Measurements from ENCODE around the gene ACOX2.

ACOX2 gene

GRCh38 chr3:58471025-58471887 is 65.7 kb downstream of the ACOX2 start:
- peak; percentile 90 for ATAC-seq
- TF ChIP-seq CSDC2 (CRISPR knock-in tag; IDR thresholded peaks at IDR 0.05), result no peak
- no peak for TF ChIP-seq ZNF565 (CRISPR knock-in tag; conservative IDR thresholded peaks at IDR 0.05; ENCODE audit: low read depth)
- no peak for TF ChIP-seq ZFP3 (CRISPR knock-in tag; IDR thresholded peaks at IDR 0.05)

GRCh38 chr3:58470363-58471024 is 66.5 kb downstream of the ACOX2 start:
- peak; percentile 32; the same call in 2 of the 3 replicates for ATAC-seq
- no peak for TF ChIP-seq ZNF70 (CRISPR knock-in tag; IDR thresholded peaks at IDR 0.05)
- no peak for TF ChIP-seq ZFP3 (CRISPR knock-in tag; IDR thresholded peaks at IDR 0.05)
- no peak for TF ChIP-seq CSRNP3 (CRISPR knock-in tag; IDR thresholded peaks at IDR 0.05)
- no peak for TF ChIP-seq GLIS3 (CRISPR knock-in tag; IDR thresholded peaks at IDR 0.05)
- no peak for TF ChIP-seq TSHZ2 (CRISPR knock-in tag; IDR thresholded peaks at IDR 0.05)
- TF ChIP-seq ISL1 (CRISPR knock-in tag; IDR thresholded peaks at IDR 0.05), result no peak
- TF ChIP-seq OSR1 (CRISPR knock-in tag; IDR thresholded peaks at IDR 0.05), result no peak
- TF ChIP-seq ZNF8 (CRISPR knock-in tag; IDR thresholded peaks at IDR 0.05), result no peak
- TF ChIP-seq ZNF565 (CRISPR knock-in tag; conservative IDR thresholded peaks at IDR 0.05; ENCODE audit: low read depth), result no peak
- no peak for TF ChIP-seq TOX (CRISPR knock-in tag; IDR thresholded peaks at IDR 0.05; ENCODE audit: borderline replicate concordance)

- no peak for ATAC-seq
- TF ChIP-seq PPARA (CRISPR knock-in tag; IDR thresholded peaks at IDR 0.05; ENCODE audit: borderline replicate concordance) (no peak), ZC3H10 (CRISPR knock-in tag; IDR thresholded peaks at IDR 0.05) (peak; percentile 46; the same call in 1 of the 2 replicates)
Observed at GRCh38 chr3:58469096-58469495, 67.9 kb downstream of the ACOX2 start.

GRCh38 chr3:58466899-58467563 is 70.0 kb downstream of the ACOX2 start:
- no peak for TF ChIP-seq TSHZ2 (CRISPR knock-in tag; IDR thresholded peaks at IDR 0.05)
- no peak for TF ChIP-seq OSR1 (CRISPR knock-in tag; IDR thresholded peaks at IDR 0.05)
- TF ChIP-seq TCF4 (CRISPR knock-in tag; IDR thresholded peaks at IDR 0.05; ENCODE audit: borderline replicate concordance), result no peak
- TF ChIP-seq SNAI2 (CRISPR knock-in tag; IDR thresholded peaks at IDR 0.05), result no peak
- TF ChIP-seq ARNTL (CRISPR knock-in tag; IDR thresholded peaks at IDR 0.05; ENCODE audit: borderline replicate concordance, low read depth), result no peak
- no peak for TF ChIP-seq TOX (CRISPR knock-in tag; IDR thresholded peaks at IDR 0.05; ENCODE audit: borderline replicate concordance)
- no peak for TF ChIP-seq CSRNP3 (CRISPR knock-in tag; IDR thresholded peaks at IDR 0.05)
- TF ChIP-seq ZC3H10 (CRISPR knock-in tag; IDR thresholded peaks at IDR 0.05), result no peak
- TF ChIP-seq POU6F1 (CRISPR knock-in tag; IDR thresholded peaks at IDR 0.05; ENCODE audit: borderline replicate concordance, low read depth), result no peak
- TF ChIP-seq BACH2 (CRISPR knock-in tag; IDR thresholded peaks at IDR 0.05; ENCODE audit: borderline replicate concordance), result no peak
- no peak for TF ChIP-seq PATZ1 (CRISPR knock-in tag; IDR thresholded peaks at IDR 0.05; ENCODE audit: borderline replicate concordance)
- TF ChIP-seq ZFP3 (CRISPR knock-in tag; IDR thresholded peaks at IDR 0.05), result no peak
- ATAC-seq, result no peak

Measured in SK-N-SH treated with all-trans-retinoic acid at 6 μM for 48 hours (cell line).